ENCODE measurements around the gene TTC7B.

DNA sequence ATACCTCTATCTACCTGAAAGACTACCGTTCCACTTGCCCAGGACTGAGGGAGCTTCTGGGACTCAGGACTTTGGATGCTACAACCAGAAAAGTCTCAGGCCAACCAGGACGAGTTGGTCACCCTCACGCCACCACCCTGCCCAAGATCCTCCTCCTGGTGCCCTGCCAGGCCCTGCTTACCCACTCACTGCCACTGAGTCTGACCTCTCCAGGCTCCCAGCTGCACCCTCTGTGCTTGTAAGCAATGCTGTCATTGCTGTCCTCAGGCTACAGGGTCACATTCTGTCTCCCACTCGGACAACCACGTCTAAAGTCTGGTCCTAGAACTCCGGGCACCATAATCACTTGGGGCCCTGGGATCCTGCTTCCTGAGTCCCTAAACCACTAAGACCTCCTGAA lies 9.2 kb downstream of the TTC7B start:
- no peak for TF ChIP-seq POLR2AphosphoS5 (IDR thresholded peaks at IDR 0.05)
- TF ChIP-seq, protein P1, sequence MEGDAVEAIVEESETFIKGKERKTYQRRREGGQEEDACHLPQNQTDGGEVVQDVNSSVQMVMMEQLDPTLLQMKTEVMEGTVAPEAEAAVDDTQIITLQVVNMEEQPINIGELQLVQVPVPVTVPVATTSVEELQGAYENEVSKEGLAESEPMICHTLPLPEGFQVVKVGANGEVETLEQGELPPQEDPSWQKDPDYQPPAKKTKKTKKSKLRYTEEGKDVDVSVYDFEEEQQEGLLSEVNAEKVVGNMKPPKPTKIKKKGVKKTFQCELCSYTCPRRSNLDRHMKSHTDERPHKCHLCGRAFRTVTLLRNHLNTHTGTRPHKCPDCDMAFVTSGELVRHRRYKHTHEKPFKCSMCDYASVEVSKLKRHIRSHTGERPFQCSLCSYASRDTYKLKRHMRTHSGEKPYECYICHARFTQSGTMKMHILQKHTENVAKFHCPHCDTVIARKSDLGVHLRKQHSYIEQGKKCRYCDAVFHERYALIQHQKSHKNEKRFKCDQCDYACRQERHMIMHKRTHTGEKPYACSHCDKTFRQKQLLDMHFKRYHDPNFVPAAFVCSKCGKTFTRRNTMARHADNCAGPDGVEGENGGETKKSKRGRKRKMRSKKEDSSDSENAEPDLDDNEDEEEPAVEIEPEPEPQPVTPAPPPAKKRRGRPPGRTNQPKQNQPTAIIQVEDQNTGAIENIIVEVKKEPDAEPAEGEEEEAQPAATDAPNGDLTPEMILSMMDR (IDR thresholded peaks at IDR 0.05), result no peak

All from prostate gland (tissue), 2 donors.